Measurements from ENCODE around the gene TTC17.

The TTC17 gene

DNA sequence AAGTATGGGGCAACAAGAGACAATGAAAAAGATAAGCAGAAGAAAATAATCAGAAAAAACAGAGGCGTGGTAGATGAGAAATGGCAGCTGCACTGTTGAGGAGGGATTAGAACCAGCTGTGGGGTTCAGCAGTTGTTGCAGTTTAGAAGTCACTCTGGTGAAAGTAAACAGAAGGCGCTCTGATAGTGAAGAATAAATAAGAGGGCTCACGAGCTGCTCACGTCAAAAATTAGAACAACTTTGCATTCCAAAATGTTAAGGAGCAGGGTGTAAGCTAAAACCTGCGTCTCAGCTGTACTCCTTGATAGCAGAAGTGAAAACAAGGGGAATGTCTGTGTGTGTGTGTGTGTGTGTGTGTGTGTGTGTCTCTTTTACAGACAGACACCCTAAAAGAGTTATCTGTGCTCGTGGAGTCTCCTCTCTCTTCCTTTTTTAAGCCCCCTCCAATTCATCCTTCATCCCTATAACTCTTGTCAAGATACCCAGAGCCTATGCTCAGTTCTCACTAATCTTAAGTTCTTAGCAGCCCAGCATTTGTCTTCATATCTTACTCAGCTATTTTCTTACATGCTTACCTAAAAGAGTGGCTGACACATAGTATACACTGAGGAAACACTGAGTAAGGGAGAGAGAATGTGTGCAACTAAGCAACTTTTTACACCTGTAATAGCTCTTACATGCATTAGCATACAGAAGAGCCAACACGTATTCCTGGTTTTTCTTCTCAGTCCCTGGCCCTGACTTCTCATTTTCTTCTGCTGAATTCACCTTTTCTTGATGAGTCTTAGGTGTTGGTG lies 8.9 kb downstream of the TTC17 start:
- no peak overlapping the region for H3K9ac ChIP-seq
- TF ChIP-seq, protein P1, sequence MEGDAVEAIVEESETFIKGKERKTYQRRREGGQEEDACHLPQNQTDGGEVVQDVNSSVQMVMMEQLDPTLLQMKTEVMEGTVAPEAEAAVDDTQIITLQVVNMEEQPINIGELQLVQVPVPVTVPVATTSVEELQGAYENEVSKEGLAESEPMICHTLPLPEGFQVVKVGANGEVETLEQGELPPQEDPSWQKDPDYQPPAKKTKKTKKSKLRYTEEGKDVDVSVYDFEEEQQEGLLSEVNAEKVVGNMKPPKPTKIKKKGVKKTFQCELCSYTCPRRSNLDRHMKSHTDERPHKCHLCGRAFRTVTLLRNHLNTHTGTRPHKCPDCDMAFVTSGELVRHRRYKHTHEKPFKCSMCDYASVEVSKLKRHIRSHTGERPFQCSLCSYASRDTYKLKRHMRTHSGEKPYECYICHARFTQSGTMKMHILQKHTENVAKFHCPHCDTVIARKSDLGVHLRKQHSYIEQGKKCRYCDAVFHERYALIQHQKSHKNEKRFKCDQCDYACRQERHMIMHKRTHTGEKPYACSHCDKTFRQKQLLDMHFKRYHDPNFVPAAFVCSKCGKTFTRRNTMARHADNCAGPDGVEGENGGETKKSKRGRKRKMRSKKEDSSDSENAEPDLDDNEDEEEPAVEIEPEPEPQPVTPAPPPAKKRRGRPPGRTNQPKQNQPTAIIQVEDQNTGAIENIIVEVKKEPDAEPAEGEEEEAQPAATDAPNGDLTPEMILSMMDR (IDR thresholded peaks at IDR 0.05), result no peak
- no peak overlapping the region for H3K4me2 ChIP-seq (ENCODE audit: low read length)
- H3K27me3 ChIP-seq (ENCODE audit: control insufficient read depth, insufficient read depth, low read length), result no peaks in the 10 kb centered on the region
- H3K36me3 ChIP-seq (ENCODE audit: control insufficient read depth, insufficient read depth, low read length), result no peaks in the 10 kb centered on the region
- no peaks in the 10 kb centered on the region for H3K9me3 ChIP-seq (ENCODE audit: control insufficient read depth, low read length)
- H2AFZ ChIP-seq, result no peak overlapping the region
- peaks cover 3% of the 10 kb centered on the region for H3K4me1 ChIP-seq
- no peak overlapping the region for H3K4me3 ChIP-seq (ENCODE audit: low read depth, low read length)
- H3K27ac ChIP-seq, result no peak overlapping the region
- H3K79me2 ChIP-seq, result peaks cover 17% of the 10 kb centered on the region

DNA sequence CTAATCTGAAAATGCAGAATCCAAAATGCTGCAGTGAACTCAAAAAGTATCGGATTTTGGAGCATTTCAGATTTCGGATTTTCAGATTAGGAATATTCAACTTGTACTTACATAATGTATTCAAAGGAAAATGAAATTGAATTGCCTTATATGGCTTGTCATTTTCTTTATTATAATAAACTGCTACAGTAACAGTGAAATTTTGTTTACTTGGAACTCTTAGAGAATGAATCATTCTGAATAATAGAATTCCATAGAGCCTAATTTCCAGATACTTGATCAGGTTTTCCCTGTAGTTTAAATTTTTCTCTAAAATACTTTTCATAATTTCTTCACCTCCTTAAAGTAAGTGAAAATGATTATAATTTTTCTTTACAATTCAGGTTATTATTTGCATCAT lies 17.3 kb downstream of the TTC17 start:
- Histone ChIP-seq H3K27ac (no peak overlapping the region), H3K9me3 (ENCODE audit: control insufficient read depth, low read length) (no peaks in the 10 kb centered on the region)

DNA sequence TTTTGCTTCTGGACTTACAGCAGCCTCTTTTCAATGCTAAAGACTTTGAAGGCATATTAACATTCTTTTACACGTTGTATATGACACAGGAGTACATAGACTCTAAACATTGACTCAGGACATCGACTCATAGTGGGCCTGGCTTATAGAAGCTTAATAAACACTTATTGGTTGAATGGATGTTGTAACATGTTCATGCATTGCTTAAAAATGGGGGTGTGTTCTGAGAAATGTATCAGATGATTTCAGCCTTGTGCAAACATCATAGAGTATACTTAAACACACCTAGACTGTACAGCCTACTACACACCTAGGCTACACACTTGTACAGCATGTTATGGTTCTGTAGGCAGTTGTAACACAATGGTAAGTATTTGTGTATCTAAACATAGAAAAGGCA lies 17.9 kb downstream of the TTC17 start:
- H3K9ac ChIP-seq, result no peak overlapping the region
- H3K4me3 ChIP-seq (ENCODE audit: low read depth, low read length), result no peak overlapping the region
- no peak overlapping the region for H2AFZ ChIP-seq
- TF ChIP-seq, protein P1 (IDR thresholded peaks at IDR 0.05), result no peak
- H3K79me2 ChIP-seq, result no peaks in the 10 kb centered on the region
- no peaks in the 10 kb centered on the region for H3K36me3 ChIP-seq (ENCODE audit: control insufficient read depth, insufficient read depth, low read length)
- H3K9me3 ChIP-seq (ENCODE audit: control insufficient read depth, low read length), result no peaks in the 10 kb centered on the region
- H3K4me2 ChIP-seq (ENCODE audit: low read length), result no peak overlapping the region
- no peaks in the 10 kb centered on the region for H3K4me1 ChIP-seq
- H3K27ac ChIP-seq, result no peak overlapping the region
- H3K27me3 ChIP-seq (ENCODE audit: control insufficient read depth, insufficient read depth, low read length), result no peaks in the 10 kb centered on the region

More for the DNA sequence above, 17.3 kb downstream of the TTC17 start:
- Histone ChIP-seq H3K4me2 (ENCODE audit: low read length) (no peak overlapping the region), H3K4me3 (ENCODE audit: low read depth, low read length) (no peak overlapping the region), H3K27me3 (ENCODE audit: control insufficient read depth, insufficient read depth, low read length) (no peaks in the 10 kb centered on the region), H3K9ac (no peak overlapping the region), H3K36me3 (ENCODE audit: control insufficient read depth, insufficient read depth, low read length) (no peaks in the 10 kb centered on the region), H2AFZ (no peak overlapping the region), H3K4me1 (no peaks in the 10 kb centered on the region), H3K79me2 (no peaks in the 10 kb centered on the region)
- TF ChIP-seq, protein P1 (IDR thresholded peaks at IDR 0.05), result no peak

DNA sequence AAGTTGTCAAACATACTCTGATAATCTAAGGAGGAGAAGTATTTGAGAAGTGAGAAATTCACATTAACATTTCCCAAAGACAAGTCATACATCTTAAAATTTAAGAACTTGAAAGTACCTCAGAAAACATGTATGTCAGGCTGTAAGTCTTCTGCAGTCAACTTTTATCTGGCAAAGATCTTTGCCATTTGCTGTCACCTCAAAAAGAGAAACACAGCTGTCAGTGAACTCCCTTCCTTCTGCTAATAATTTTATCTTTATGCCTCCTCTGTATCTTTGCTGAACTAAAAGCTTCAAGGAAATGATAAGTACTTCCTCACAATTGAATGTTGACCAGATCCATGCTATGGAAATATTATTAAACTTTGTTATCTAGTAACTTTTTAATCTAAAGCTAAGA lies 18.7 kb downstream of the TTC17 start:
- TF ChIP-seq, protein P1 (IDR thresholded peaks at IDR 0.05), result no peak
- no peak overlapping the region for H3K4me2 ChIP-seq (ENCODE audit: low read length)
- H3K9ac ChIP-seq, result no peak overlapping the region

DNA sequence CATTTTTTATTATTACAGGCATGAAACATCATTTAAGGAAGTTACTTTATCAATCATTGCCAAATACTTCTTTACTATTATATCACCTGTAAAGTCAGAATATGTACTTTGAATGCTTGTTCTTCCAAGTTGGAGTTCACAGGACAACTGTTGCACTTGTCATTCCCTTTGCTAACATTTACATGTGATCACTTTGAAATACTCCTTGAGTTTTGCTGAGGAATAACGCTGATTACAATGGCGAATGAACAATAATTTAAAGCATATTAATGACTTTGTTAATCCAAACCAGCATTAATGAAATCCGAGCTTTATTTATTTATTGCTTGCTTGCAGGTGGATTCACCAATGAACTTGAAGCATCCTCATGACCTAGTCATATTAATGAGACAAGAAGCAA lies 20.2 kb downstream of the TTC17 start:
- H3K27ac ChIP-seq, result no peak overlapping the region
- H3K27me3 ChIP-seq (ENCODE audit: control insufficient read depth, insufficient read depth, low read length), result no peaks in the 10 kb centered on the region
- H3K9me3 ChIP-seq (ENCODE audit: control insufficient read depth, low read length), result no peaks in the 10 kb centered on the region
- no peak overlapping the region for H3K4me2 ChIP-seq (ENCODE audit: low read length)
- TF ChIP-seq, protein P1 (IDR thresholded peaks at IDR 0.05), result no peak
- H3K4me1 ChIP-seq, result no peaks in the 10 kb centered on the region
- no peak overlapping the region for H2AFZ ChIP-seq
- no peaks in the 10 kb centered on the region for H3K36me3 ChIP-seq (ENCODE audit: control insufficient read depth, insufficient read depth, low read length)
- H3K4me3 ChIP-seq (ENCODE audit: low read depth, low read length), result no peak overlapping the region
- H3K79me2 ChIP-seq, result no peaks in the 10 kb centered on the region
- no peak overlapping the region for H3K9ac ChIP-seq

More for the DNA sequence above, 18.7 kb downstream of the TTC17 start:
- Histone ChIP-seq H3K4me3 (ENCODE audit: low read depth, low read length) (no peak overlapping the region), H3K27ac (no peak overlapping the region), H3K36me3 (ENCODE audit: control insufficient read depth, insufficient read depth, low read length) (no peaks in the 10 kb centered on the region), H3K4me1 (no peaks in the 10 kb centered on the region), H2AFZ (no peak overlapping the region), H3K27me3 (ENCODE audit: control insufficient read depth, insufficient read depth, low read length) (no peaks in the 10 kb centered on the region), H3K79me2 (no peaks in the 10 kb centered on the region), H3K9me3 (ENCODE audit: control insufficient read depth, low read length) (no peaks in the 10 kb centered on the region)

Data from parathyroid adenoma (tissue), 2 donors.